GM18873 (cell line): Measurements from ENCODE around the gene TMEM200C.
"Not testable (repeated sequence)": the region's sequence is repeated elsewhere in the genome, so short reads cannot be mapped to it uniquely, and the experiment has no call there.

Experiments used
- ATAC-seq: cut with Tn5 transposase; IDR thresholded peaks from one replicate; pipeline ENCODE4 v1.9.1; 2021; ENCODE audit warnings: mild to moderate bottlenecking, moderate library complexity, moderate number of reproducible peaks; ENCODE audit not compliant: unreplicated experiment, low FRiP score

Gene TMEM200C

GRCh38 chr18:5893956-5894610 is 1.2 kb downstream of the TMEM200C start:
- no peak for ATAC-seq

- ATAC-seq: no peak
Observed at GRCh38 chr18:5892823-5893431, 2.4 kb downstream of the TMEM200C start.

- no peak for ATAC-seq
Observed at GRCh38 chr18:5891854-5892215, 3.5 kb downstream of the TMEM200C start.

- ATAC-seq: no peak
Observed at GRCh38 chr18:5891184-5891853, 4.0 kb downstream of the TMEM200C start.

GRCh38 chr18:5890331-5891183 is 4.8 kb downstream of the TMEM200C start:
- no peak for ATAC-seq

- no peak for ATAC-seq
Observed at GRCh38 chr18:5885361-5885760, 10.0 kb downstream of the TMEM200C start.

GRCh38 chr18:5884375-5884774 is 10.9 kb downstream of the TMEM200C start:
- ATAC-seq: no peak

- ATAC-seq: no peak
Observed at GRCh38 chr18:5879479-5879882, 15.8 kb downstream of the TMEM200C start.

GRCh38 chr18:5876891-5877290 is 18.4 kb downstream of the TMEM200C start:
- no peak for ATAC-seq

- no peak for ATAC-seq
Observed at GRCh38 chr18:5874336-5874735, 21.0 kb downstream of the TMEM200C start.

GRCh38 chr18:5872886-5873285 is 22.4 kb downstream of the TMEM200C start:
- ATAC-seq: no peak

GRCh38 chr18:5871426-5871825 is 23.9 kb downstream of the TMEM200C start:
- no peak for ATAC-seq

GRCh38 chr18:5868218-5868854 is 27.0 kb downstream of the TMEM200C start:
- no peak for ATAC-seq

GRCh38 chr18:5865521-5865920 is 29.8 kb downstream of the TMEM200C start:
- ATAC-seq: no peak

GRCh38 chr18:5862127-5862526 is 33.2 kb downstream of the TMEM200C start:
- not testable (repeated sequence) for ATAC-seq

- ATAC-seq: no peak
Observed at GRCh38 chr18:5857180-5857579, 38.1 kb downstream of the TMEM200C start.

- no peak for ATAC-seq
Observed at GRCh38 chr18:5853253-5853652, 42.1 kb downstream of the TMEM200C start.

GRCh38 chr18:5851998-5852397 is 43.3 kb downstream of the TMEM200C start:
- no peak for ATAC-seq

GRCh38 chr18:5842653-5843052 is 52.7 kb downstream of the TMEM200C start:
- no peak for ATAC-seq

- ATAC-seq: no peak
Observed at GRCh38 chr18:5841518-5841917, 53.8 kb downstream of the TMEM200C start.
